ENCODE data around the gene CHAT. TPM values are rescaled to one million over a fixed set of nuclear protein-coding genes. Genes with fewer than 3 reads are reported as not detected.

The CHAT gene
- total RNA-seq, 1 experiment from 2014 or later, result not detected

DNA sequence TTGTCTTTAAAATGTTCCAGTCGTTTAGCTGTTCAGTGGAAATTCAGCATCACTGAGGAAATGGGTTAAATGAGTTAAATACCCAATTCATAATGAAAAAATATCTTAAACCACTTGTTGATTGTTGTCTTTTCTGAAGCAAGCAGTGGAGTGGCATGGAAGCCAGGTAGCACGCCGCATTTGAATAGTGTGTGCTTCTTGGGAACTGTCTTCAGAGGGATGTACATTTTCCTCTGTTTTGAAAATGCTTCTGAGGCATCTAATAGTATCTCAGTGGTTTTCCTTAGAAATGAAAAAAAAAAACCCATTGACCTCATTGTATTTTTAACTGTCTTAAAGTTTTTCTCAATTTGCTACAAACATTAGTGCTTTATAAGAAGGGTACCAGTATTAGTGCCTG, 93.7 kb downstream of the CHAT start (continued):
- TF ChIP-seq, protein P1, sequence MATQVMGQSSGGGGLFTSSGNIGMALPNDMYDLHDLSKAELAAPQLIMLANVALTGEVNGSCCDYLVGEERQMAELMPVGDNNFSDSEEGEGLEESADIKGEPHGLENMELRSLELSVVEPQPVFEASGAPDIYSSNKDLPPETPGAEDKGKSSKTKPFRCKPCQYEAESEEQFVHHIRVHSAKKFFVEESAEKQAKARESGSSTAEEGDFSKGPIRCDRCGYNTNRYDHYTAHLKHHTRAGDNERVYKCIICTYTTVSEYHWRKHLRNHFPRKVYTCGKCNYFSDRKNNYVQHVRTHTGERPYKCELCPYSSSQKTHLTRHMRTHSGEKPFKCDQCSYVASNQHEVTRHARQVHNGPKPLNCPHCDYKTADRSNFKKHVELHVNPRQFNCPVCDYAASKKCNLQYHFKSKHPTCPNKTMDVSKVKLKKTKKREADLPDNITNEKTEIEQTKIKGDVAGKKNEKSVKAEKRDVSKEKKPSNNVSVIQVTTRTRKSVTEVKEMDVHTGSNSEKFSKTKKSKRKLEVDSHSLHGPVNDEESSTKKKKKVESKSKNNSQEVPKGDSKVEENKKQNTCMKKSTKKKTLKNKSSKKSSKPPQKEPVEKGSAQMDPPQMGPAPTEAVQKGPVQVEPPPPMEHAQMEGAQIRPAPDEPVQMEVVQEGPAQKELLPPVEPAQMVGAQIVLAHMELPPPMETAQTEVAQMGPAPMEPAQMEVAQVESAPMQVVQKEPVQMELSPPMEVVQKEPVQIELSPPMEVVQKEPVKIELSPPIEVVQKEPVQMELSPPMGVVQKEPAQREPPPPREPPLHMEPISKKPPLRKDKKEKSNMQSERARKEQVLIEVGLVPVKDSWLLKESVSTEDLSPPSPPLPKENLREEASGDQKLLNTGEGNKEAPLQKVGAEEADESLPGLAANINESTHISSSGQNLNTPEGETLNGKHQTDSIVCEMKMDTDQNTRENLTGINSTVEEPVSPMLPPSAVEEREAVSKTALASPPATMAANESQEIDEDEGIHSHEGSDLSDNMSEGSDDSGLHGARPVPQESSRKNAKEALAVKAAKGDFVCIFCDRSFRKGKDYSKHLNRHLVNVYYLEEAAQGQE (IDR thresholded peaks at IDR 0.05; ENCODE audit: low read depth), result no peak
- no peak for TF ChIP-seq TCF7L2 (IDR thresholded peaks at IDR 0.05; ENCODE audit: borderline replicate concordance, extremely low read depth, insufficient read depth, insufficient read length)
- TF ChIP-seq ELF1 (IDR thresholded peaks at IDR 0.05; ENCODE audit: borderline replicate concordance, low read depth), result no peak
- no peak for TF ChIP-seq EZH2phosphoT487 (IDR thresholded peaks at IDR 0.05; ENCODE audit: borderline replicate concordance)
- TF ChIP-seq FOSL1 (IDR thresholded peaks at IDR 0.05; ENCODE audit: low read depth), result no peak
- TF ChIP-seq EGR1 (IDR thresholded peaks at IDR 0.05; ENCODE audit: low read depth), result no peak

DNA sequence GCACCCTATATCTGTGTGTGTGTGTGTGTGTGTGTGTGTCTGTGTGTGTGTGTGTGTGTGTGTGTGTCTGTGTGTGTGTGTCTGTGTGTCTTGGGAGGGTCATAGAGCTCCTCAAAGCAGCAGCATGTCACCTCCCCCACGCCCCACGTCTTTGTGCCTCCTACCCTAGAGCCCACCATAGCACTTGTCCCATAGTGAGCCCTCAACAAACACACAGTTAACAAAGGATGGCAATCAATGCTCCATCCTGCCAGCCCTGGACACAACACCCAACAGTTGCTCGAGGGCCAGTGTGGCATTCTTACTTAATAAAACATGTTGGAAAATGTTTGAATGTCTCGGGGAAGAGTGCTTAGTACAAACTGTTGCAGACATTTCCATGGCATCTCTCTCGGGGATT, 96.1 kb downstream of the CHAT start:
- H3K9me2 ChIP-seq (ENCODE audit: insufficient read depth), result no peaks in the 10 kb centered on the region
- intact Hi-C loops (cut with micrococcal nuclease), result no loop called here
- no peak for ATAC-seq
- peaks cover 16% of the 10 kb centered on the region; the same call in 1 of the 2 replicates for H3K27me3 ChIP-seq (ENCODE audit: insufficient read depth, low read length)
- ChIA-PET RAD21 (ENCODE audit: low non-redundant PET in 1 of 2, low total read pairs in 2 of 2, uncharacterized antibody in 2 of 2, unreplicated experiment in 2 of 2) (no interaction called here), POLR2A (no interaction called here), CTCF (no interaction called here)
- no peak overlapping the region for H3K4me3 ChIP-seq (replicated peaks in 1 of 2; ENCODE audit: low read depth in 1 of 2, low read length in 2 of 2)
- H4K20me1 ChIP-seq (ENCODE audit: insufficient read depth), result no peaks in the 10 kb centered on the region
- no peaks in the 10 kb centered on the region for H3K9me3 ChIP-seq (ENCODE audit: control insufficient read depth in 1 of 2, insufficient read depth in 1 of 2, low read depth in 1 of 2, low read length in 2 of 2)
- TF ChIP-seq JUND (IDR thresholded peaks at IDR 0.05) (no peak), ELF1 (IDR thresholded peaks at IDR 0.05; ENCODE audit: borderline replicate concordance, low read depth) (no peak), SP1 (IDR thresholded peaks at IDR 0.05; ENCODE audit: low read depth) (no peak), POLR2AphosphoS5 (IDR thresholded peaks at IDR 0.05; ENCODE audit: low read depth, low read length) (no peak), TCF7L2 (IDR thresholded peaks at IDR 0.05; ENCODE audit: borderline replicate concordance, extremely low read depth, insufficient read depth, insufficient read length) (no peak), FOSL1 (IDR thresholded peaks at IDR 0.05; ENCODE audit: low read depth) (no peak), EZH2 (IDR thresholded peaks at IDR 0.05) (no peak), CEBPB (IDR thresholded peaks at IDR 0.05; ENCODE audit: low read depth) (no peak), SIN3A (IDR thresholded peaks at IDR 0.05; ENCODE audit: low read depth) (no peak), EZH2phosphoT487 (IDR thresholded peaks at IDR 0.05; ENCODE audit: borderline replicate concordance) (no peak), RAD21 (IDR thresholded peaks at IDR 0.05; ENCODE audit: low read depth) (no peak)
- TF ChIP-seq, protein P2, sequence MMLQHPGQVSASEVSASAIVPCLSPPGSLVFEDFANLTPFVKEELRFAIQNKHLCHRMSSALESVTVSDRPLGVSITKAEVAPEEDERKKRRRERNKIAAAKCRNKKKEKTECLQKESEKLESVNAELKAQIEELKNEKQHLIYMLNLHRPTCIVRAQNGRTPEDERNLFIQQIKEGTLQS (IDR thresholded peaks at IDR 0.05), result no peak
- TF ChIP-seq, protein P3, sequence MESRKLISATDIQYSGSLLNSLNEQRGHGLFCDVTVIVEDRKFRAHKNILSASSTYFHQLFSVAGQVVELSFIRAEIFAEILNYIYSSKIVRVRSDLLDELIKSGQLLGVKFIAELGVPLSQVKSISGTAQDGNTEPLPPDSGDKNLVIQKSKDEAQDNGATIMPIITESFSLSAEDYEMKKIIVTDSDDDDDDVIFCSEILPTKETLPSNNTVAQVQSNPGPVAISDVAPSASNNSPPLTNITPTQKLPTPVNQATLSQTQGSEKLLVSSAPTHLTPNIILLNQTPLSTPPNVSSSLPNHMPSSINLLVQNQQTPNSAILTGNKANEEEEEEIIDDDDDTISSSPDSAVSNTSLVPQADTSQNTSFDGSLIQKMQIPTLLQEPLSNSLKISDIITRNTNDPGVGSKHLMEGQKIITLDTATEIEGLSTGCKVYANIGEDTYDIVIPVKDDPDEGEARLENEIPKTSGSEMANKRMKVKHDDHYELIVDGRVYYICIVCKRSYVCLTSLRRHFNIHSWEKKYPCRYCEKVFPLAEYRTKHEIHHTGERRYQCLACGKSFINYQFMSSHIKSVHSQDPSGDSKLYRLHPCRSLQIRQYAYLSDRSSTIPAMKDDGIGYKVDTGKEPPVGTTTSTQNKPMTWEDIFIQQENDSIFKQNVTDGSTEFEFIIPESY (IDR thresholded peaks at IDR 0.05; ENCODE audit: extremely low read depth, insufficient replicate concordance, low read length), result no peak
- TF ChIP-seq, protein P4, sequence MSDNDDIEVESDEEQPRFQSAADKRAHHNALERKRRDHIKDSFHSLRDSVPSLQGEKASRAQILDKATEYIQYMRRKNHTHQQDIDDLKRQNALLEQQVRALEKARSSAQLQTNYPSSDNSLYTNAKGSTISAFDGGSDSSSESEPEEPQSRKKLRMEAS (IDR thresholded peaks at IDR 0.05), result no peak
- BruUV-seq (replicated peaks), result no TSS peak
- H2AFZ ChIP-seq (ENCODE audit: low read depth, low read length, poor library complexity, severe bottlenecking), result no peak overlapping the region
- no peak overlapping the region for H3K27ac ChIP-seq (ENCODE audit: low read depth, low read length)
- no peaks in the 10 kb centered on the region for H3K4me1 ChIP-seq (ENCODE audit: control insufficient read depth in 1 of 2, insufficient read depth in 2 of 2, low read length in 2 of 2)
- no peak overlapping the region for H3K9ac ChIP-seq (ENCODE audit: low read length)
- no peak overlapping the region for H3K4me2 ChIP-seq (ENCODE audit: low read length)
- H3K79me2 ChIP-seq (ENCODE audit: insufficient read depth, low read length), result no peaks in the 10 kb centered on the region
- DNase-seq (ENCODE audit: low read depth, low spot score), result no peak
- no peaks in the 10 kb centered on the region for H3K36me3 ChIP-seq (ENCODE audit: control insufficient read depth in 1 of 2, insufficient read depth in 2 of 2, low read length in 2 of 2)

Data from HCT116 (cell line).